ENCODE results near the gene UQCR11. TPM values are rescaled to one million over a fixed set of nuclear protein-coding genes. Genes with fewer than 3 reads are reported as not detected.

The UQCR11 gene
- total RNA-seq, 4 donors from 2014 or later: 56.6 to 83.2 (median 64.6) TPM

DNA sequence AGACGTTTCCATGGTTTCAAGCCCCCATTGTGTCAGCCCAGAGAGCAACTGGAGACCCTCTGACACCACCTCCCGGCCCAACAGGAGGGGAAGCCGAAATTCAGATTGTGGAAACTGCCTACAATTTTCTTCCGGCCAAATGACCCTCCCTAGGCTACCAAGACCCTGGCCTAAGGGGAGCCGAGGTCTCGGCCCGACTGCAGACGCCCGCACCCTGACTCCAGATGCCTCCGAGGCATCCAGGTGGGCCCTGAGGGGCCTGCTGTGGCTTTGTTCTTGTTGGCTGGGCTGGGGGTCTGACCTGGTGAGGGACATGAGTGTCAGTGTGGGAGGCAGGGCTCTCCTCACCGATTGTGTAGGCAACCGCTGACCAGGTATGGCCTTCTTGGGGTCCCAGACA, 46.7 kb downstream of the UQCR11 start:
- ATAC-seq (ENCODE audit: low FRiP score) (no peak), DNase-seq (ENCODE audit: low spot score) (no peak)
- TF ChIP-seq, protein P1, sequence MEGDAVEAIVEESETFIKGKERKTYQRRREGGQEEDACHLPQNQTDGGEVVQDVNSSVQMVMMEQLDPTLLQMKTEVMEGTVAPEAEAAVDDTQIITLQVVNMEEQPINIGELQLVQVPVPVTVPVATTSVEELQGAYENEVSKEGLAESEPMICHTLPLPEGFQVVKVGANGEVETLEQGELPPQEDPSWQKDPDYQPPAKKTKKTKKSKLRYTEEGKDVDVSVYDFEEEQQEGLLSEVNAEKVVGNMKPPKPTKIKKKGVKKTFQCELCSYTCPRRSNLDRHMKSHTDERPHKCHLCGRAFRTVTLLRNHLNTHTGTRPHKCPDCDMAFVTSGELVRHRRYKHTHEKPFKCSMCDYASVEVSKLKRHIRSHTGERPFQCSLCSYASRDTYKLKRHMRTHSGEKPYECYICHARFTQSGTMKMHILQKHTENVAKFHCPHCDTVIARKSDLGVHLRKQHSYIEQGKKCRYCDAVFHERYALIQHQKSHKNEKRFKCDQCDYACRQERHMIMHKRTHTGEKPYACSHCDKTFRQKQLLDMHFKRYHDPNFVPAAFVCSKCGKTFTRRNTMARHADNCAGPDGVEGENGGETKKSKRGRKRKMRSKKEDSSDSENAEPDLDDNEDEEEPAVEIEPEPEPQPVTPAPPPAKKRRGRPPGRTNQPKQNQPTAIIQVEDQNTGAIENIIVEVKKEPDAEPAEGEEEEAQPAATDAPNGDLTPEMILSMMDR (IDR thresholded peaks at IDR 0.05): no peak

DNA sequence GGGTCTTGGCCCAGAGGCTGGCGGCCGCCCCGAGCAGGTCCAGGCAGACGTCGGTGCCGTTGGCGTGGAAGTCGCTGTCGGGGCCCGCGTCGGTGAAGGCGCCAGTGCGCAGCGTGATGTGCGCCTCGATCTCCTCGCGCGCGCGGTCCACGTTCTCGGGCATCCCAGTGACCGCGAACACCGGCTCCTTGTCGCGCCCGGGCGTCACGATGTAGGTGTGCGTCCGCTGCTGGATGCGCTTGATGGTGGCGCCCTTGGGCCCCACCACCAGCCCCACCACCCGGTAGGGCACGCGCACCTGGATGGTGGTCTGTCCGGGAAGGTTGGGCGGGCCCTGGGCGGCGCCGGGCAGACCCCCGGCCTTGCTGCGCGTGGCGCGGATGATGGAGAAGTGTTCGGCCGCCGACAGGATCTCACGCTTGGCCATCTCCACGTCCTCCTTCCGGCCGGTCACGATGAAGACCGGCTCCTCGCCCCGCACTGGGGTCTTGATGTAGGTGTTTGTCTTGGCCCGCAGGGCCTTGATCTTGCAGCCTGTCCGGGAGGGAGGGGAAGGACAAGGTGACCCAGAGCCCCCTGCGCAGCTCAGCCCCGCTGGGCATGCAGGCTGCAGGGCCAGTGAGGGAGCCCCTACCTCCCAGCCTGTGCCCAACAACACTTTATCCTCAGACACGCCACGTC, 48.7 kb downstream of the UQCR11 start:
- DNase-seq (ENCODE audit: low spot score) (no peak), ATAC-seq (ENCODE audit: low FRiP score) (no peak)
- TF ChIP-seq, protein P1 (IDR thresholded peaks at IDR 0.05): no peak

DNA sequence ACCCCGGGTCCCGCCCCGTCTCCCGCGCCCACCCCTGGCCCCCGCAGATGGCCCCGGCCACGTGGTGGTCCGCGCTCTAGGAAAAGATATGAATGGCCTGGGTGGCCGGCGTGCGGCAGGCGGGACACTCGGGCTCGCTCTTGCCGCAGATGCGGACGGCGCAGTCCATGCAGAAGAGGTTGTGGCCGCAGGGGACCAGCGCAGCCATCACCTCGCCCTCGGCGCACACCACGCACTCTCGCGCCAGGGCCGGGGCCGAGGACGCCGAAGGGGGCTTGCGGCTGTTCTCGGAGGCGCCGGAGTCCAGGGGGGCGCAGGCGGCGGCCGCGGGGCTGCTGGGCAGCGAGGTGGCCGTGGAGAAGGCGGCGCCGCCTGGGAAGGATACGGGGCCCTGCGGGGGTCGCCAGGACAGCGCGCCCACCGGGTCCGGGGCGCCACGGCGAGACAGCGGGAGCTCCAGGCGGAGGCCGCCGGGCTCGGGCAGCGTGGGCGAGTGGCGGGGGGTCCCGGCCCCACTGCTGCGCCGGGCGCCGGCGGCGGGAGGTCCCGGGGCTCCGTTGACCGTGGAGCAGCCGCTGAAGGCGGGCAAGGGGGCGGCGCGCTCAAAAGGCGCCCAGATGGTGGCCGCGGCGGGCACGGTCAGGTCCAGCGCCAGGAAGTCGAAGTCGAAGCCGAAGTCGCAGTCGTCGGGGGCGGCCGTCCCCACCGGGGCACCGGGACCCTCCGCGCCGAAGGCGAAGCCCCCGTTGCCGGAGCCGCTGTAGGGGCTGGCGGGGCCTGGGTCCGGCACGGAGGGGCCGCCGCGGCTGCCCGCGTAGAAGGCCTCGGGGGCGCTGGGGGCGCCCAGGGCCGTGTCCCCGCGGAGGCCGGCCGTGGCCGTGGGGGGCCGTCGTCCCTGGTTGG, 49.5 kb downstream of the UQCR11 start:
- ATAC-seq (ENCODE audit: low FRiP score) (no peak), DNase-seq (ENCODE audit: low spot score) (no peak)
- TF ChIP-seq, protein P1 (IDR thresholded peaks at IDR 0.05): no peak

DNA sequence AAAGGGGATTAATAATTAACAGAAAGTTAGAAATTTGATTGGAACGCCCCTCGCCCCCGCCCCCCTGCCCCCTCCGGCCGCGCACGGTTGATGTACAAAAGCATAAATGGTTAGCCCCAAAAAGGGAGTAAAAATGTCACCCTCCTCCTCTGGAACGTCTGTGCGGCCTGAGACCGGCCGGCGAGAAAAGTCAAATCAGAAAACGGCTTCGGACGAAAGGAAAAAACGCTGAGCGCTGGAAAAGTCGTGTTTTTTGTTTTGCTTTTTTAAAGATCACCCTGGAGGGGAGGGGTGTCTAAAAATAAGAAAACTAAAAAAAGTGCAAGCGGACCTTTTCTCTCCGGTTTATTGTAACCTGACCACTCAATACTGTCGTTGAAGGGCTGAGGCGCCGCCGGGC, 50.3 kb downstream of the UQCR11 start:
- ATAC-seq (ENCODE audit: low FRiP score) (no peak), DNase-seq (ENCODE audit: low spot score) (no peak)
- TF ChIP-seq, protein P1 (IDR thresholded peaks at IDR 0.05): no peak

DNA sequence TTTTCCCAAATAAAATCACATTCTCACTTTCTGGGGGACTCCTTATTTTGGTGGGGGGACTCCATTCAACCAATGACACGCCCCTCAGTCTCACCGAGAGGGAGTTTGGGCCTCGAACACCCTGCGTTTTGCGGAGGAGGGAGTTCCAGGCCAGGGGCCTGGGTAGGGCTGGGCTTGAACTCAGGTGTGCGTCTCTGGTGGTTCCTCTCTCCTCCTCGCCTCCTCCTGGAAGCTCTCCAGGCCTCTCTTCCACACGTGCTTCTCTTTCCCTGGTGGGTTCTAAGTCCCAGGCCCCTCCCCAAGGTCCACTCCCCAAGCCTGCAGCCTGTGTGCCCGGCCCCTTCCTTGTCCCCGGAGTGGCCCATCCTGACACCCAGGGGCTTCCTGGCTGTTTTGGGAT, 51.8 kb downstream of the UQCR11 start:
- DNase-seq (ENCODE audit: low spot score): no peak
- TF ChIP-seq, protein P1 (IDR thresholded peaks at IDR 0.05): no peak
- no peak for ATAC-seq (ENCODE audit: low FRiP score)

DNA sequence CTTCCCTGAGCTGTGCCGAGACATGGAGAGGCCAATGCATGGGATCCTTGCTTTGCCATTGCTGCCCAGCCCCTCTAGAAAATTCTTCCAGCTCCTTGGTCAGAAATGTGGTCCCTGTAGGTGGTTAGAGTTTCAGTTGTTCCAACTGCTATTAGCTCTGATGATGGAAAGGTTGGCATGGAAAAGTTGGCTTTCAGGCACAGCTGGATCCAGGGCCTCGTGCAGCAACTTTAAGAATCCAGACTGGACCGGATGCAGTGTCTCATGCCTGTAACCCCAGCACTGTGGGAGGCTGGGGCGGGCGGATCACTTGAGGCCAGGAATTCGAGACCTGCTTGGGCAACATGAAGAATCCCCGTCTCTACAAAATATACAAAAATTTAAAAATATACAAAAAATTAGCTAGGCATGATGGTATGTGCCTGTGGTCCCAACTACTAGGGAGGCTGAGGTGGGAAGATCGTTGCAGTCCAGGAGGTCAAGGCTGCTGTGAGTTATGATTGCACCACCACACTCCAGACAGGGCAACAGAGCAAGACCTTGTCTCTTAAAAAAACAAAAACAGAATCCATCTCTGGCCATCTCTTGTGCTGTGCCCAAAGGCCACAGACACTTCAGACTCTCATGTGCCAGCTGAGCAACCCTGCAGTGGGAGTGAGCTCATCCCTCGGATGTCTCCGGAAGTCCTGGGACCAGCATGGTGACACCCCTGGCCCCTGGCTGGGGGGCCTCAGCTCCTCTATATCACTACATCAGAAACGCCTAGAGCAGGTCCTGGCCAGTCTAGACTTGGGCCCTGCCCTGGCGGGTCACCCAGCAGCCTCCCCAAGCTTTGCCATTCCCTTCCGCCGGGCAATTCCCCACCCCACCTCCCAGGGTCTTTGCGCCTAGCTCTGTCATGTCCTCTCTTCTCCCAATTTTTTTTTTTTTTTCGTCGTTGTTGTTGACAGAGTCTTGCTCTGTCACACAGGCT, 53.9 kb downstream of the UQCR11 start:
- ATAC-seq (ENCODE audit: low FRiP score): no peak
- TF ChIP-seq, protein P1 (IDR thresholded peaks at IDR 0.05): no peak

More for the DNA sequence above, 53.9 kb downstream of the UQCR11 start:
- no peak for DNase-seq (ENCODE audit: low spot score)

Data from omental fat pad (tissue), 4 donors.